22Rv1 (cell line): ENCODE measurements around the gene TSPAN9.

Experiments used
- H3K27ac ChIP-seq: fragments of 450-650 bp; 2 replicates; pipeline ENCODE4 v1.5.1; 2017
- CTCF ChIP-seq: fragments of 450-650 bp; IDR thresholded peaks from 2 replicates; pipeline ENCODE4 v1.5.1; 2017; ENCODE audit warnings: mild to moderate bottlenecking
- ZFX ChIP-seq: fragments of 450-650 bp; IDR thresholded peaks from 2 replicates; pipeline ENCODE4 v1.6.1; 2017; ENCODE audit warnings: antibody characterized with exemption, borderline replicate concordance

The TSPAN9 gene

GRCh38 chr12:3205742-3206519 lies 128.8 kb downstream of the TSPAN9 start:
- TF ChIP-seq ZFX = no peak
- no peak for TF ChIP-seq CTCF

GRCh38 chr12:3206536-3207072 lies 129.4 kb downstream of the TSPAN9 start:
- no peak for TF ChIP-seq CTCF
- TF ChIP-seq ZFX = no peak
- no peak overlapping the region for H3K27ac ChIP-seq

More at GRCh38 chr12:3205742-3206519, 128.8 kb downstream of the TSPAN9 start:
- no peak overlapping the region for H3K27ac ChIP-seq

GRCh38 chr12:3207175-3207574 lies 130.0 kb downstream of the TSPAN9 start:
- no peak overlapping the region for H3K27ac ChIP-seq

GRCh38 chr12:3207858-3208257 lies 130.7 kb downstream of the TSPAN9 start:
- TF ChIP-seq CTCF = peak; percentile 48
- TF ChIP-seq ZFX = no peak
- no peak overlapping the region for H3K27ac ChIP-seq

More at GRCh38 chr12:3207175-3207574, 130.0 kb downstream of the TSPAN9 start:
- TF ChIP-seq ZFX = no peak
- no peak for TF ChIP-seq CTCF

- no peak overlapping the region for H3K27ac ChIP-seq
- TF ChIP-seq CTCF = no peak
- no peak for TF ChIP-seq ZFX
Measured at GRCh38 chr12:3213188-3213587, 136.0 kb downstream of the TSPAN9 start.

GRCh38 chr12:3213768-3214167 lies 136.6 kb downstream of the TSPAN9 start:
- TF ChIP-seq ZFX (no peak), CTCF (no peak)

GRCh38 chr12:3214526-3215365 lies 137.6 kb downstream of the TSPAN9 start:
- TF ChIP-seq CTCF (no peak), ZFX (no peak)
- H3K27ac ChIP-seq = no peak overlapping the region

More at GRCh38 chr12:3213768-3214167, 136.6 kb downstream of the TSPAN9 start:
- no peak overlapping the region for H3K27ac ChIP-seq
